DND-41 (cell line): ENCODE results near the gene KLHL6.

ENCODE experiments used
- EZH2 ChIP-seq: IDR thresholded peaks from 3 replicates; pipeline ENCODE4 v1.6.1; 2012; ENCODE audit warnings: borderline replicate concordance, low read depth, mild to moderate bottlenecking, moderate library complexity, low read length, inconsistent platforms; ENCODE audit not compliant: severe bottlenecking
- TF ChIP-seq, protein P1 (sequence below): IDR thresholded peaks from 2 replicates; pipeline ENCODE4 v1.5.1; 2012; ENCODE audit warnings: borderline replicate concordance, low read length, moderate library complexity, mild to moderate bottlenecking; ENCODE audit not compliant: poor library complexity, severe bottlenecking; ENCODE audit errors: extremely low read depth

- TF ChIP-seq, protein P1, sequence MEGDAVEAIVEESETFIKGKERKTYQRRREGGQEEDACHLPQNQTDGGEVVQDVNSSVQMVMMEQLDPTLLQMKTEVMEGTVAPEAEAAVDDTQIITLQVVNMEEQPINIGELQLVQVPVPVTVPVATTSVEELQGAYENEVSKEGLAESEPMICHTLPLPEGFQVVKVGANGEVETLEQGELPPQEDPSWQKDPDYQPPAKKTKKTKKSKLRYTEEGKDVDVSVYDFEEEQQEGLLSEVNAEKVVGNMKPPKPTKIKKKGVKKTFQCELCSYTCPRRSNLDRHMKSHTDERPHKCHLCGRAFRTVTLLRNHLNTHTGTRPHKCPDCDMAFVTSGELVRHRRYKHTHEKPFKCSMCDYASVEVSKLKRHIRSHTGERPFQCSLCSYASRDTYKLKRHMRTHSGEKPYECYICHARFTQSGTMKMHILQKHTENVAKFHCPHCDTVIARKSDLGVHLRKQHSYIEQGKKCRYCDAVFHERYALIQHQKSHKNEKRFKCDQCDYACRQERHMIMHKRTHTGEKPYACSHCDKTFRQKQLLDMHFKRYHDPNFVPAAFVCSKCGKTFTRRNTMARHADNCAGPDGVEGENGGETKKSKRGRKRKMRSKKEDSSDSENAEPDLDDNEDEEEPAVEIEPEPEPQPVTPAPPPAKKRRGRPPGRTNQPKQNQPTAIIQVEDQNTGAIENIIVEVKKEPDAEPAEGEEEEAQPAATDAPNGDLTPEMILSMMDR, result no peak
- TF ChIP-seq EZH2, result no peak
These were observed 8.5 kb upstream of the KLHL6 start for GRCh38 chr3:183564046-183564445.
